GM19043 (cell line): ENCODE measurements around the gene FAM78A.
"Not testable (repeated sequence)": the region's sequence is repeated elsewhere in the genome, so short reads cannot be mapped to it uniquely, and the experiment has no call there.

ENCODE experiments used
- ATAC-seq: cut with Tn5 transposase; IDR thresholded peaks from one replicate; pipeline ENCODE4 v1.9.1; 2021; ENCODE audit warnings: low read depth; ENCODE audit not compliant: unreplicated experiment

Gene FAM78A

GRCh38 chr9:131282688-131283422 lies 6.5 kb upstream of the FAM78A start:
- ATAC-seq: no peak

GRCh38 chr9:131282175-131282574 lies 5.9 kb upstream of the FAM78A start:
- ATAC-seq: no peak

- no peak for ATAC-seq
Measured at GRCh38 chr9:131281119-131281965, 5.0 kb upstream of the FAM78A start.

GRCh38 chr9:131280660-131281059 lies 4.3 kb upstream of the FAM78A start:
- ATAC-seq: no peak

GRCh38 chr9:131279863-131280570 lies 3.7 kb upstream of the FAM78A start:
- ATAC-seq: no peak

GRCh38 chr9:131279196-131279862 lies 3.0 kb upstream of the FAM78A start:
- ATAC-seq: no peak

GRCh38 chr9:131278702-131279111 lies 2.4 kb upstream of the FAM78A start:
- ATAC-seq: no peak

- no peak for ATAC-seq
Measured at GRCh38 chr9:131277910-131278701, 1.8 kb upstream of the FAM78A start.

GRCh38 chr9:131277287-131277909 lies 1.1 kb upstream of the FAM78A start:
- ATAC-seq: no peak

GRCh38 chr9:131276891-131277286 lies 579 bp upstream of the FAM78A start:
- no peak for ATAC-seq

GRCh38 chr9:131275332-131276093 lies 797 bp downstream of the FAM78A start:
- no peak for ATAC-seq

- no peak for ATAC-seq
Measured at GRCh38 chr9:131274674-131275331, 1.5 kb downstream of the FAM78A start.

- no peak for ATAC-seq
Measured at GRCh38 chr9:131273856-131274673, 2.2 kb downstream of the FAM78A start.

- no peak for ATAC-seq
Measured at GRCh38 chr9:131273146-131273855, 3.0 kb downstream of the FAM78A start.

- ATAC-seq: no peak
Measured at GRCh38 chr9:131272212-131272611, 4.1 kb downstream of the FAM78A start.

GRCh38 chr9:131271506-131271931 lies 4.8 kb downstream of the FAM78A start:
- no peak for ATAC-seq

GRCh38 chr9:131271016-131271273 lies 5.4 kb downstream of the FAM78A start:
- not testable (repeated sequence) for ATAC-seq
